ENCODE results near the gene CD52.

DNA sequence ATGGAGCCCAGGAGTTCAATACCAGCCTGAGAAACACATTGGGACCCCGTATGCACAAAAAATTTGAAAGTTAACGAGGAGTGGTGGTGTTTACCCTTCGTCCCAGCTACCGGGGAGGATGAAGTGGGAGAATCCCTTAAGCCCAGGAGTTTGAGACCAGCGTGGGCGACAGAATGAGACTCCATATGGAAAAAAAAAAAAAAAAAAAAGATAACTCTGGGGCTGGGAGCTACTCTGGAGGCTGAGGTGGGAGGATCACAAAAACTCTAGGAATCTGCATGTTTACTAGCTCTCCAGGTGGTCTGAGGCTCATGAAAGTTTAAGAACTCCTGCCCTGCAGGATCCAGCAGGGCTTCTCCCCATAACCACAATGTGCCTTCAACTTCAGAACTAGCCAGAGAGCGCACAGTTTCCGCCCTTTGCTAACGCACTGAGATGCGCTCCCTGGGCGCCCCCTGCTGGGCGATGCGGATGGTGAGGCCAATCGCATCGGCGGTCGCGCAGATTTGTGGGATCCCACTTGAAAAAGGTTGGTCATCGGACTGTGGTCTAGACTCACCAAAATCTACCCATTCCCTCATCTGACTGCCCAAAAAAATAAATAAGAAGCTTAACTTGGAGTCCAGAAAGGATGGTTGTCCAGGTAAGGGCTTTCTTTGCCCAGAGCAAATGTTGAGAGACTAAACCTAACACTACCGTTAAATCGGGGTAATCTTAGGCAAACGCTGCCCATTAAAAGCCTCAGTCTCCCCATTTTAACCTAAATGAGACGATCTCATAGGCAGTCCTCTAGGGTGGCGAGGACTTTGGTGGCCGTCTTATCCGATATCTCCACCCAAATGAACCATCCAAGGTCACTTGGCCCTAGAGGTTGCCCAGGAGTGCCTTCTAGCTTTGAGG, 46.0 kb downstream of the CD52 start:
- TF ChIP-seq, protein P1, sequence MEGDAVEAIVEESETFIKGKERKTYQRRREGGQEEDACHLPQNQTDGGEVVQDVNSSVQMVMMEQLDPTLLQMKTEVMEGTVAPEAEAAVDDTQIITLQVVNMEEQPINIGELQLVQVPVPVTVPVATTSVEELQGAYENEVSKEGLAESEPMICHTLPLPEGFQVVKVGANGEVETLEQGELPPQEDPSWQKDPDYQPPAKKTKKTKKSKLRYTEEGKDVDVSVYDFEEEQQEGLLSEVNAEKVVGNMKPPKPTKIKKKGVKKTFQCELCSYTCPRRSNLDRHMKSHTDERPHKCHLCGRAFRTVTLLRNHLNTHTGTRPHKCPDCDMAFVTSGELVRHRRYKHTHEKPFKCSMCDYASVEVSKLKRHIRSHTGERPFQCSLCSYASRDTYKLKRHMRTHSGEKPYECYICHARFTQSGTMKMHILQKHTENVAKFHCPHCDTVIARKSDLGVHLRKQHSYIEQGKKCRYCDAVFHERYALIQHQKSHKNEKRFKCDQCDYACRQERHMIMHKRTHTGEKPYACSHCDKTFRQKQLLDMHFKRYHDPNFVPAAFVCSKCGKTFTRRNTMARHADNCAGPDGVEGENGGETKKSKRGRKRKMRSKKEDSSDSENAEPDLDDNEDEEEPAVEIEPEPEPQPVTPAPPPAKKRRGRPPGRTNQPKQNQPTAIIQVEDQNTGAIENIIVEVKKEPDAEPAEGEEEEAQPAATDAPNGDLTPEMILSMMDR (IDR thresholded peaks at IDR 0.05), result peak; percentile 43 to 93 (median 60)
- TF ChIP-seq POLR2A (IDR thresholded peaks at IDR 0.05), result no peak
